ENCODE measurements around the gene HDAC5.

- no peak for TF ChIP-seq CTCF (IDR thresholded peaks at IDR 0.05)
- TF ChIP-seq POLR2A (IDR thresholded peaks at IDR 0.05): no peak
Measured at GRCh38 chr17:44043272-44043696, 80.2 kb downstream of the HDAC5 start.
